ENCODE results near the gene PIN1.

- TF ChIP-seq CTCF (IDR thresholded peaks at IDR 0.05) (no peak), POLR2A (IDR thresholded peaks at IDR 0.05) (no peak)
These were observed 22.1 kb downstream of the PIN1 start for GRCh38 chr19:9857076-9857721.

Data from right lobe of liver (tissue), 4 donors.